ENCODE measurements around the gene CROCC. TPM values are rescaled to one million over a fixed set of nuclear protein-coding genes. Genes with fewer than 3 reads are reported as not detected.

The CROCC gene
- total and polyA plus RNA-seq, 9 of the 15 experiments (the other 6 are each of a cell fraction or from before 2014, with no cell fraction given), result 0.17 to 15.4 (median 7.6) TPM

DNA sequence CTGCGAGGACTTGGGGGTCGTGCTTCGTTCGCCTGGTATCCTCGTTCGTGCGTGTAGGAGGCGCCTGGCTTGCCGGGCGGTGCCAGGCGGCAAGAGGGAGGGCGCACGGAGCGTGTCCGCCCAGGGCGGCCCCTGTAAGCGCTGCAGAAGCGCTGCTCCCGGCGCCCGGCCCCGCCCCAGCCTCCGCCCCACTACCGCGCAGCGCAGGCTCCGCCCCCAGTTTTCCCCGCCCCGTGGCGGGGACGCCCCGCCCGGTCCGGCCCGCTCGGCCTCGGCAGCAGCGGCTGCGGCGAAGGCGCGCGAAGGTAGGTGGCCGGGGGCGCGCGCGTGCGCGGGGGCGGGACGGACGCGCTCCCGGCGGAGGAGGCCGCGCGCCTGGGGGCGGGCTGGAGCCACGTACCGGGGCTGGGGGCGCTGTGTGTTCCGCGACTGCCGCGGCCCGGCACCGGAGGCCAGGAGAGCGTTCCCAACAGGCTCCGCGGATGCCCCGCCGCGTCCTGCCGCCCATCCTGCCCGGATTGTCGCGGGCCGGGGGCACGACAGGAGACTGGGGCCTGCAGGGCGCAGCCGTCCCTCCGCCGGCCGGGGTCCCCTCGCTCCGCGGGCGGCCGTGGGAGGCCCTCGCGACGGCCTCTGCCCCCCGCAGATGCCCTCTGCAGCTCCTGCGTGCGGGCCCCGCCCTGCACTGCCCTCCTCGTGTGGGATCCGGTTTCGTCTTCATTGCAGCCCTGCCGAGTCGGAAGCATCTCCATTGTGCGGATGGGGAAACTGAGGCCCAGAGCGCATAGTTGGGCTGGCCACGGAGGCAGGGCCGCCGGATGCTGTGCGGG, 7.7 kb upstream of the CROCC start:
- Histone ChIP-seq H3K27me3 (ENCODE audit: control insufficient read depth in 2 of 2, insufficient read depth in 2 of 2, low read length in 2 of 2) (no peaks in the 10 kb centered on the region), H3K9me3 (replicated peaks; ENCODE audit: control insufficient read depth, insufficient read depth, low read depth, low read length) (no peaks in the 10 kb centered on the region), H3K9me1 (ENCODE audit: control insufficient read depth, insufficient read depth, low read length) (no peaks in the 10 kb centered on the region), H3K4me1 (replicated peaks in 1 of 2; ENCODE audit: control insufficient read depth in 2 of 2, insufficient read depth in 2 of 2, low read length in 2 of 2) (peaks cover 3 to 21% of the 10 kb centered on the region in 2 experiments; a peak in 3 of 5 replicates), H3K4me2 (ENCODE audit: insufficient read depth, low read length) (peak overlapping the region; percentile 78), H4K20me1 (replicated peaks; ENCODE audit: control insufficient read depth, insufficient read depth, low read length) (no peaks in the 10 kb centered on the region), H3K79me2 (ENCODE audit: control insufficient read depth, insufficient read depth, low read length) (no peaks in the 10 kb centered on the region), H3K9ac (ENCODE audit: insufficient read depth in 1 of 2, low read depth in 2 of 2, low read length in 2 of 2) (peak overlapping the region; percentile 61 to 96), H3K36me3 (ENCODE audit: control insufficient read depth, insufficient read depth, low read length) (no peaks in the 10 kb centered on the region), H3K27ac (ENCODE audit: extremely low read depth, low read depth, low read length) (peak overlapping the region; percentile 45; the same call in 2 of the 3 replicates), H3K4me3 (peak overlapping the region; percentile 68), H2AFZ (ENCODE audit: low read depth, low read length) (peak overlapping the region; percentile 93)
- peak; percentile 98 for ATAC-seq
- CTCF ChIA-PET (ENCODE audit: low intra/inter-chr PET ratio), result no interaction called here
- WGBS (ENCODE audit: insufficient coverage, low coverage, missing lambda C conversion rate), result 4% methylated on average over 62 of the region's 109 CpGs
- intact Hi-C loops (cut with micrococcal nuclease), result no loop called here
- DNase-seq (ENCODE audit: extremely low read depth in 1 of 4, low spot score in 3 of 4), result peak; percentile 94 to 99 (median 98)
- POLR2A ChIA-PET, result interaction anchor here (3.4 kb wide), 1 partner anchor 8 kb away, joined by 33 read pairs; no protein-coding TSS in a partner anchor
- no TSS peak for BruUV-seq (replicated peaks)
- FAIRE-seq, result peak; percentile 6
- in situ Hi-C loops (cut with MboI), result loop anchor here (25.0 kb wide), 1 partner anchor 302 kb away; the partner anchor contains the start of gene NBPF1
- TF ChIP-seq, protein P1, sequence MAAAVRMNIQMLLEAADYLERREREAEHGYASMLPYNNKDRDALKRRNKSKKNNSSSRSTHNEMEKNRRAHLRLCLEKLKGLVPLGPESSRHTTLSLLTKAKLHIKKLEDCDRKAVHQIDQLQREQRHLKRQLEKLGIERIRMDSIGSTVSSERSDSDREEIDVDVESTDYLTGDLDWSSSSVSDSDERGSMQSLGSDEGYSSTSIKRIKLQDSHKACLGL (CRISPR knock-in tag; IDR thresholded peaks at IDR 0.05; ENCODE audit: borderline replicate concordance, poor library complexity, severe bottlenecking), result no peak
- TF ChIP-seq RB1 (IDR thresholded peaks at IDR 0.05; ENCODE audit: low read depth) (peak; percentile 88), RBM25 (IDR thresholded peaks at IDR 0.05; ENCODE audit: low read depth, low read length, severe bottlenecking) (peak; percentile 17), ZNF224 (CRISPR knock-in tag; IDR thresholded peaks at IDR 0.05) (no peak), TAF7 (tag; IDR thresholded peaks at IDR 0.05) (no peak), CXXC5 (CRISPR knock-in tag; IDR thresholded peaks at IDR 0.05) (peak; percentile 97), NFRKB (IDR thresholded peaks at IDR 0.05; ENCODE audit: low read depth) (no peak), POLR3G (IDR thresholded peaks at IDR 0.05; ENCODE audit: extremely low read depth, insufficient read length, insufficient replicate concordance) (no peak), ZNF316 (IDR thresholded peaks at IDR 0.05) (no peak), OTX1 (CRISPR knock-in tag; IDR thresholded peaks at IDR 0.05) (no peak), CREM (IDR thresholded peaks at IDR 0.05; ENCODE audit: low read depth) (0 out of 2 replicates have a peak, but pooled peaks have one; percentile 32)
- TF ChIP-seq, protein P2, sequence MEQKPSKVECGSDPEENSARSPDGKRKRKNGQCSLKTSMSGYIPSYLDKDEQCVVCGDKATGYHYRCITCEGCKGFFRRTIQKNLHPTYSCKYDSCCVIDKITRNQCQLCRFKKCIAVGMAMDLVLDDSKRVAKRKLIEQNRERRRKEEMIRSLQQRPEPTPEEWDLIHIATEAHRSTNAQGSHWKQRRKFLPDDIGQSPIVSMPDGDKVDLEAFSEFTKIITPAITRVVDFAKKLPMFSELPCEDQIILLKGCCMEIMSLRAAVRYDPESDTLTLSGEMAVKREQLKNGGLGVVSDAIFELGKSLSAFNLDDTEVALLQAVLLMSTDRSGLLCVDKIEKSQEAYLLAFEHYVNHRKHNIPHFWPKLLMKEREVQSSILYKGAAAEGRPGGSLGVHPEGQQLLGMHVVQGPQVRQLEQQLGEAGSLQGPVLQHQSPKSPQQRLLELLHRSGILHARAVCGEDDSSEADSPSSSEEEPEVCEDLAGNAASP (IDR thresholded peaks at IDR 0.05), result no peak
- TF ChIP-seq, protein P3, sequence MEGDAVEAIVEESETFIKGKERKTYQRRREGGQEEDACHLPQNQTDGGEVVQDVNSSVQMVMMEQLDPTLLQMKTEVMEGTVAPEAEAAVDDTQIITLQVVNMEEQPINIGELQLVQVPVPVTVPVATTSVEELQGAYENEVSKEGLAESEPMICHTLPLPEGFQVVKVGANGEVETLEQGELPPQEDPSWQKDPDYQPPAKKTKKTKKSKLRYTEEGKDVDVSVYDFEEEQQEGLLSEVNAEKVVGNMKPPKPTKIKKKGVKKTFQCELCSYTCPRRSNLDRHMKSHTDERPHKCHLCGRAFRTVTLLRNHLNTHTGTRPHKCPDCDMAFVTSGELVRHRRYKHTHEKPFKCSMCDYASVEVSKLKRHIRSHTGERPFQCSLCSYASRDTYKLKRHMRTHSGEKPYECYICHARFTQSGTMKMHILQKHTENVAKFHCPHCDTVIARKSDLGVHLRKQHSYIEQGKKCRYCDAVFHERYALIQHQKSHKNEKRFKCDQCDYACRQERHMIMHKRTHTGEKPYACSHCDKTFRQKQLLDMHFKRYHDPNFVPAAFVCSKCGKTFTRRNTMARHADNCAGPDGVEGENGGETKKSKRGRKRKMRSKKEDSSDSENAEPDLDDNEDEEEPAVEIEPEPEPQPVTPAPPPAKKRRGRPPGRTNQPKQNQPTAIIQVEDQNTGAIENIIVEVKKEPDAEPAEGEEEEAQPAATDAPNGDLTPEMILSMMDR (IDR thresholded peaks at IDR 0.05 in 2 of 3, conservative IDR thresholded peaks at IDR 0.05 in 1 of 3; ENCODE audit: insufficient read depth in 2 of 3, low read depth in 1 of 3, low read length in 3 of 3), result peak in 1 of 3 experiments; percentile 17; a peak in 1 of 6 replicates
